Measurements from ENCODE around the gene RAD9B. TPM values are rescaled to one million over a fixed set of nuclear protein-coding genes. Genes with fewer than 3 reads are reported as not detected.

Gene RAD9B
- total and polyA plus RNA-seq, 9 of the 15 experiments (the other 6 are each of a cell fraction or from before 2014, with no cell fraction given) = 0.05 to 0.83 (median 0.32) TPM

GRCh38 chr12:110468214-110469048 is 33.7 kb upstream of the RAD9B start, which contains the start of the genes FAM216A and GPN3 (continued):
- TF ChIP-seq CTCF (IDR thresholded peaks at IDR 0.05 in 2 of 3, conservative IDR thresholded peaks at IDR 0.05 in 1 of 3; ENCODE audit: insufficient read depth in 2 of 3, low read depth in 1 of 3, low read length in 3 of 3) (no peak; a peak in 1 of 6 replicates), POU5F1 (IDR thresholded peaks at IDR 0.05; ENCODE audit: borderline replicate concordance, low read depth, low read length, partially characterized antibody) (peak; percentile 98), ZNF511 (CRISPR knock-in tag; IDR thresholded peaks at IDR 0.05) (no peak; the same call in 1 of the 2 replicates), CEBPZ (IDR thresholded peaks at IDR 0.05; ENCODE audit: borderline replicate concordance, low read depth, low read length) (no peak), TCFL5 (CRISPR knock-in tag; conservative IDR thresholded peaks at IDR 0.05) (no peak), ZNF57 (CRISPR knock-in tag; IDR thresholded peaks at IDR 0.05) (no peak), HIVEP1 (CRISPR knock-in tag; IDR thresholded peaks at IDR 0.05) (no peak), ZNF232 (CRISPR knock-in tag; IDR thresholded peaks at IDR 0.05) (0 out of 2 replicates have a peak, but pooled peaks have one; percentile 22), NR3C1 (CRISPR knock-in tag; IDR thresholded peaks at IDR 0.05) (peak; percentile 75; the same call in 1 of the 2 replicates), ZNF717 (CRISPR knock-in tag; IDR thresholded peaks at IDR 0.05) (no peak), ZNF408 (CRISPR knock-in tag; IDR thresholded peaks at IDR 0.05; ENCODE audit: low read depth) (no peak), ZNF707 (CRISPR knock-in tag; conservative IDR thresholded peaks at IDR 0.05) (no peak), ZNF24 (IDR thresholded peaks at IDR 0.05) (no peak), MTA1 (IDR thresholded peaks at IDR 0.05; ENCODE audit: borderline replicate concordance) (peak; percentile 62; the same call in 1 of the 2 replicates), SRSF1 (IDR thresholded peaks at IDR 0.05; ENCODE audit: low read depth, low read length) (no peak), ZNF518B (CRISPR knock-in tag; IDR thresholded peaks at IDR 0.05) (no peak), SP2 (IDR thresholded peaks at IDR 0.05; ENCODE audit: extremely low read depth, low read depth, low read length, poor library complexity, severe bottlenecking) (no peak), SLC30A9 (CRISPR knock-in tag; IDR thresholded peaks at IDR 0.05) (no peak), GATAD2A (IDR thresholded peaks at IDR 0.05) (peak; percentile 100)

Data from K562 (cell line).